HepG2 (cell line): ENCODE results near the gene BYSL. TPM values are rescaled to one million over a fixed set of nuclear protein-coding genes. Genes with fewer than 3 reads are reported as not detected.

ENCODE experiments used
- AHR ChIP-seq: IDR thresholded peaks from 2 replicates; pipeline ENCODE4 v1.6.1; 2018; ENCODE audit warnings: missing genetic modification reagents, missing compliant biosample characterization
- ASH2L ChIP-seq: fragments of 300-600, 200-600 bp; sonication (generic); IDR thresholded peaks from 2 replicates; pipeline ENCODE4 v1.7.0; 2017; ENCODE audit warnings: low read depth, mild to moderate bottlenecking, moderate library complexity, mixed read lengths, low read length; ENCODE audit not compliant: insufficient read length
- ETS1 ChIP-seq: sonication (generic); formaldehyde crosslinking; IDR thresholded peaks from 2 replicates; pipeline ENCODE4 v1.4.0; 2020; ENCODE audit warnings: missing genetic modification reagents
- HIVEP1 ChIP-seq: sonication (generic); formaldehyde crosslinking; IDR thresholded peaks from 2 replicates; pipeline ENCODE4 v1.4.0; 2020; ENCODE audit warnings: mild to moderate bottlenecking, missing genetic modification reagents
- ISX ChIP-seq: sonication (generic); formaldehyde crosslinking; conservative IDR thresholded peaks from 2 replicates; pipeline ENCODE4 v1.5.0; 2020; ENCODE audit warnings: missing genetic modification reagents
- JUN ChIP-seq: sonication (generic); formaldehyde crosslinking; IDR thresholded peaks from 2 replicates; pipeline ENCODE4 v1.4.0; 2020; ENCODE audit warnings: mild to moderate bottlenecking, missing genetic modification reagents
- KMT2A ChIP-seq: sonication (generic); formaldehyde crosslinking; IDR thresholded peaks from 2 replicates; pipeline ENCODE4 v1.4.0; 2020; ENCODE audit warnings: missing genetic modification reagents
- MAFF ChIP-seq: IDR thresholded peaks from 2 replicates; pipeline ENCODE4 v1.6.1; 2011; ENCODE audit warnings: low read depth, low read length, improper control_type of control experiment
- NCOR1 ChIP-seq: fragments of 200-600 bp; sonication (generic); IDR thresholded peaks from 2 replicates; pipeline ENCODE4 v1.7.0; 2017; ENCODE audit warnings: antibody characterized with exemption, low read length, borderline replicate concordance
- NR0B2 ChIP-seq: sonication (generic); formaldehyde crosslinking; IDR thresholded peaks from 2 replicates; pipeline ENCODE4 v1.4.0; 2020; ENCODE audit warnings: mild to moderate bottlenecking, missing genetic modification reagents
- PCBP2 ChIP-seq: fragments of 200-400 bp; formaldehyde crosslinking; optimal IDR thresholded peaks from 2 replicates; pipeline ENCODE3; 2018; ENCODE audit warnings: low read length, low read depth; ENCODE audit not compliant: poor library complexity, severe bottlenecking
- POGK ChIP-seq: sonication (generic); formaldehyde crosslinking; conservative IDR thresholded peaks from 2 replicates; pipeline ENCODE4 v1.8.0; 2022; ENCODE audit warnings: mild to moderate bottlenecking, moderate library complexity, missing genetic modification reagents
- TCF12 ChIP-seq, 2 experiments: fragments of 450-650 bp in 1 of 2; sonication (generic) in 1 of 2; formaldehyde crosslinking in 1 of 2; IDR thresholded peaks; 2 replicates each; pipeline versions ENCODE4 v1.6.1 to v1.8.0; 2017 to 2022; ENCODE audit warnings: antibody characterized with exemption in 1 of 2, mild to moderate bottlenecking in 1 of 2, missing genetic modification reagents in 1 of 2, moderate library complexity in 1 of 2
- ZNF230 ChIP-seq: sonication (generic); formaldehyde crosslinking; IDR thresholded peaks from 2 replicates; pipeline ENCODE4 v1.4.0; 2020; ENCODE audit warnings: mild to moderate bottlenecking, missing genetic modification reagents
- ZNF556 ChIP-seq: sonication (generic); formaldehyde crosslinking; IDR thresholded peaks from 2 replicates; pipeline ENCODE4 v1.4.0; 2020; ENCODE audit warnings: mild to moderate bottlenecking, missing genetic modification reagents, borderline replicate concordance
- ZNF607 ChIP-seq: sonication (generic); formaldehyde crosslinking; IDR thresholded peaks from 2 replicates; pipeline ENCODE4 v1.5.1; 2020; ENCODE audit warnings: missing genetic modification reagents, mild to moderate bottlenecking, borderline replicate concordance
- ZNF609 ChIP-seq: sonication (generic); formaldehyde crosslinking; IDR thresholded peaks from 2 replicates; pipeline ENCODE4 v1.4.0; 2020; ENCODE audit warnings: mild to moderate bottlenecking, missing genetic modification reagents, borderline replicate concordance
- polyA plus RNA-seq, 8 experiments: library from polyadenylated mRNA; depleted of rRNA in 3 of 8; stranded (reverse) in 7 of 8; unstranded in 1 of 8; fragments of >200 nt; fragmentation: Illumina TruSeq in 4 of 8; extraction: Trizol in 4 of 8; gene quantifications; 2 replicates each; pipeline versions ENCODE4 v1.2.1 to v1.2.3, GENCODE V29; 2011 to 2016; ENCODE audit warnings: low read depth in 4 of 8, missing spikeins in 1 of 8, mixed read lengths in 1 of 8; ENCODE audit not compliant: insufficient read depth in 1 of 8
- total RNA-seq, 5 experiments: library from RNA; depleted of rRNA; stranded (reverse); fragments of >200 nt; fragmentation: Illumina TruSeq; extraction: Trizol; gene quantifications; 2 replicates each; pipeline ENCODE4 v1.2.3, GENCODE V29; 2016; ENCODE audit warnings: low read depth in 1 of 5

Gene BYSL
- total and polyA plus RNA-seq, 2 of the 13 experiments (the other 11 are each of a cell fraction or from before 2014, with no cell fraction given): 27.9 to 28.6 TPM

GRCh38 chr6:41940759-41941279 lies 19.5 kb downstream of the BYSL start (continued):
- no peak for TF ChIP-seq MAFF
- peak; percentile 11; the same call in 1 of the 2 replicates for TF ChIP-seq ZNF556 (CRISPR knock-in tag)
- no peak for TF ChIP-seq ZNF609 (CRISPR knock-in tag)
- TF ChIP-seq ISX (CRISPR knock-in tag): no peak
- TF ChIP-seq ETS1 (CRISPR knock-in tag): no peak
- TF ChIP-seq NCOR1: no peak
- peak; percentile 93 for TF ChIP-seq HIVEP1 (CRISPR knock-in tag)
- peak; percentile 55 for TF ChIP-seq ZNF607 (CRISPR knock-in tag)
- TF ChIP-seq ZNF230 (CRISPR knock-in tag): 0 out of 2 replicates have a peak, but pooled peaks have one; percentile 8
- TF ChIP-seq NR0B2 (CRISPR knock-in tag): peak; percentile 59; the same call in 1 of the 2 replicates
- no peak for TF ChIP-seq PCBP2
- 0 out of 2 replicates have a peak, but pooled peaks have one; percentile 52 for TF ChIP-seq KMT2A (CRISPR knock-in tag)
- 0 out of 2 replicates have a peak, but pooled peaks have one; percentile 32 for TF ChIP-seq AHR (CRISPR knock-in tag)
- no peak for TF ChIP-seq TCF12 (IDR thresholded peaks at IDR 0.05)
- 0 out of 2 replicates have a peak, but pooled peaks have one; percentile 19 for TF ChIP-seq TCF12 (CRISPR knock-in tag; IDR thresholded peaks at IDR 0.05)
- no peak for TF ChIP-seq JUN (CRISPR knock-in tag)
- TF ChIP-seq ASH2L: peak; percentile 1
- 0 out of 2 replicates have a peak, but pooled peaks have one; percentile 48 for TF ChIP-seq POGK (CRISPR knock-in tag)
